NB4 (cell line): ENCODE data around the gene DYNC1H1.

Source experiments
- CTCF ChIP-seq: IDR thresholded peaks from one replicate; pipeline ENCODE4 v1.5.1; 2012; ENCODE audit warnings: low read depth, low read length
- MYC ChIP-seq: IDR thresholded peaks from 2 replicates; pipeline ENCODE4 v1.6.1; 2011; ENCODE audit warnings: low read depth, low read length
- POLR2A ChIP-seq: IDR thresholded peaks from 2 replicates; pipeline ENCODE4 v1.6.1; 2011; ENCODE audit warnings: mild to moderate bottlenecking; ENCODE audit not compliant: insufficient read length; ENCODE audit errors: extremely low read depth

- TF ChIP-seq CTCF (no peak), MYC (no peak), POLR2A (no peak)
Measured at GRCh38 chr14:101973356-101973755, 9.0 kb downstream of the DYNC1H1 start.
